ENCODE measurements around the gene ACTBL2. TPM values are rescaled to one million over a fixed set of nuclear protein-coding genes. Genes with fewer than 3 reads are reported as not detected.

The ACTBL2 gene
- total and polyA plus RNA-seq, 4 donors: not detected

GRCh38 chr5:57493034-57493433, 10.4 kb upstream of the ACTBL2 start:
- 68% methylated on average over 1 of the region's 1 CpG for WGBS

More at GRCh38 chr5:57493034-57493433, 10.4 kb upstream of the ACTBL2 start:
- H3K4me1 ChIP-seq (ENCODE audit: control insufficient read depth in 4 of 4, insufficient read depth in 4 of 4, low read length in 3 of 4): no peaks in the 10 kb centered on the region
- no peak for DNase-seq (ENCODE audit: low spot score)
- H3K27me3 ChIP-seq (ENCODE audit: control insufficient read depth in 4 of 4, insufficient read depth in 4 of 4, low read length in 3 of 4): no peaks in the 10 kb centered on the region
- no peak for TF ChIP-seq HNF4A (conservative IDR thresholded peaks at IDR 0.05)
- no peak for TF ChIP-seq EGR1 (IDR thresholded peaks at IDR 0.05; ENCODE audit: low read depth in 2 of 2)
- TF ChIP-seq NR2F2 (IDR thresholded peaks at IDR 0.05): no peak
- TF ChIP-seq TAF1 (conservative IDR thresholded peaks at IDR 0.05): no peak
- no peak for TF ChIP-seq RXRA (IDR thresholded peaks at IDR 0.05)
- TF ChIP-seq JUND (IDR thresholded peaks at IDR 0.05): no peak
- no peak for TF ChIP-seq ATF3 (IDR thresholded peaks at IDR 0.05)
- no peak for TF ChIP-seq YY1 (IDR thresholded peaks at IDR 0.05)
- TF ChIP-seq REST (IDR thresholded peaks at IDR 0.05): no peak
- TF ChIP-seq FOXA2 (IDR thresholded peaks at IDR 0.05): no peak
- TF ChIP-seq FOXA1 (IDR thresholded peaks at IDR 0.05): no peak
- no peak for TF ChIP-seq GABPA (IDR thresholded peaks at IDR 0.05 in 1 of 2, conservative IDR thresholded peaks at IDR 0.05 in 1 of 2)
- TF ChIP-seq CTCF (IDR thresholded peaks at IDR 0.05; ENCODE audit: low read depth, low read length, missing input control): no peak
- TF ChIP-seq HNF4G (IDR thresholded peaks at IDR 0.05): no peak
- no peak for TF ChIP-seq RAD21 (IDR thresholded peaks at IDR 0.05)
- TF ChIP-seq MAX (IDR thresholded peaks at IDR 0.05): no peak
- no peak for TF ChIP-seq SP1 (IDR thresholded peaks at IDR 0.05)
- TF ChIP-seq ZBTB33 (IDR thresholded peaks at IDR 0.05): no peak
- H3K9ac ChIP-seq (ENCODE audit: low read depth in 1 of 2, low read length in 2 of 2): no peak overlapping the region
- H3K4me3 ChIP-seq (ENCODE audit: low read depth in 1 of 3, low read length in 3 of 3): no peak overlapping the region
- H3K27ac ChIP-seq (ENCODE audit: low read depth in 1 of 2, low read length in 2 of 2): no peak overlapping the region
- no peaks in the 10 kb centered on the region for H3K36me3 ChIP-seq (ENCODE audit: control insufficient read depth in 4 of 4, insufficient read depth in 3 of 4, low read depth in 1 of 4, low read length in 3 of 4)
- H3K9me3 ChIP-seq (ENCODE audit: control insufficient read depth in 4 of 4, low read length in 3 of 4): no peaks in the 10 kb centered on the region

Data from liver (tissue), 9 donors.